Panc1 (cell line): ENCODE data around the gene UNC5B. TPM values are rescaled to one million over a fixed set of nuclear protein-coding genes. Genes with fewer than 3 reads are reported as not detected.

Experiments used
- ATAC-seq: fragments of 200-7000 bp; cut with Tn5 transposase; 2 replicates; pipeline ENCODE4 v1.9.1; 2020; ENCODE audit warnings: mild to moderate bottlenecking, moderate library complexity
- BruUV-seq: library from RNA; stranded (reverse); fragments of 400-500 nt; replicated peaks from 2 replicates; lab custom pipeline; 2021; lab: Mats Ljungman, UMichigan
- CTCF ChIA-PET: fragments of 300-600 bp; sonication (Branson Sonifier 250); formaldehyde crosslinking; loops from one replicate; lab custom pipeline; 2022; ENCODE audit warnings: antibody characterized with exemption; lab: Charles Lee
- POLR2A ChIA-PET: fragments of 300-600 bp; sonication (Branson Sonifier 250); formaldehyde crosslinking; loops from one replicate; lab custom pipeline; 2022; ENCODE audit warnings: antibody characterized with exemption; lab: Charles Lee
- DNase-seq: peaks from one replicate; pipeline ENCODE4 v3.0.0-alpha.2; 2010; ENCODE audit warnings: low read depth, low spot score
- H3K27ac ChIP-seq: 2 replicates; pipeline ENCODE4 v1.5.1; 2011; ENCODE audit warnings: mild to moderate bottlenecking, low read length, inconsistent platforms
- H3K27me3 ChIP-seq: fragments of 200-500 bp; sonication (Bioruptor generic); 2 replicates; pipeline ENCODE4 v1.6.0; 2014; ENCODE audit warnings: low read length, inconsistent platforms; ENCODE audit not compliant: control insufficient read depth, insufficient read depth
- H3K36me3 ChIP-seq: fragments of 200-500 bp; sonication (Bioruptor generic); 2 replicates; pipeline ENCODE4 v1.5.1; 2014; ENCODE audit warnings: inconsistent platforms, mild to moderate bottlenecking, low read length, moderate library complexity; ENCODE audit not compliant: control insufficient read depth, insufficient read depth
- H3K4me1 ChIP-seq: 2 replicates; pipeline ENCODE4 v1.5.1; 2011; ENCODE audit warnings: inconsistent platforms, mild to moderate bottlenecking, low read length, moderate library complexity; ENCODE audit not compliant: control insufficient read depth, insufficient read depth
- H3K4me3 ChIP-seq, 2 experiments: 2 replicates each; pipeline ENCODE4 v1.5.1; 2011 to 2012; ENCODE audit warnings: low read depth in 2 of 2, low read length in 2 of 2, mild to moderate bottlenecking in 2 of 2, inconsistent platforms in 1 of 2, moderate library complexity in 1 of 2
- H3K9me3 ChIP-seq: fragments of 200-500 bp; sonication (Bioruptor generic); 2 replicates; pipeline ENCODE4 v1.5.1; 2014; ENCODE audit warnings: low read depth, mild to moderate bottlenecking, inconsistent platforms, low read length, moderate library complexity; ENCODE audit not compliant: control insufficient read depth, insufficient read depth
- CTCF ChIP-seq: fragments of 450-650 bp; IDR thresholded peaks from 2 replicates; pipeline ENCODE4 v1.5.1; 2017; ENCODE audit warnings: mild to moderate bottlenecking
- POLR2AphosphoS5 ChIP-seq: IDR thresholded peaks from 2 replicates; pipeline ENCODE4 v1.6.1; 2012; ENCODE audit warnings: mild to moderate bottlenecking, low read depth, low read length, moderate library complexity
- REST ChIP-seq, 2 experiments: IDR thresholded peaks; 2 replicates each; pipeline ENCODE4 v1.6.1; 2011 to 2012; ENCODE audit warnings: low read depth in 2 of 2, control low read depth in 1 of 2, low read length in 1 of 2, mild to moderate bottlenecking in 1 of 2, moderate library complexity in 1 of 2; ENCODE audit not compliant: insufficient read depth in 1 of 2
- SIN3A ChIP-seq: IDR thresholded peaks from 2 replicates; pipeline ENCODE4 v1.6.1; 2012; ENCODE audit warnings: low read depth, mild to moderate bottlenecking, low read length, moderate library complexity, borderline replicate concordance; ENCODE audit not compliant: insufficient read depth
- TCF7L2 ChIP-seq: IDR thresholded peaks from 2 replicates; pipeline ENCODE4 v1.6.1; 2011; ENCODE audit warnings: mild to moderate bottlenecking, low read depth, low read length, inconsistent platforms
- in situ Hi-C: cut with HindIII; loops from 2 replicates; pipeline ENCODE4 v1.10.0; 2016; ENCODE audit warnings: low sequenced_read_pairs, low pct_unique_long_range_greater_than_20kb
- intact Hi-C: fragments of 100-400 bp; cut with micrococcal nuclease; formaldehyde crosslinking; loops from one replicate; pipeline ENCODE4 v1.10.0; 2022; ENCODE audit not compliant: unreplicated experiment
- total RNA-seq: library from RNA; stranded (reverse); gene quantifications from one replicate; pipeline ENCODE4 v1.2.1, GENCODE V29; 2021; ENCODE audit not compliant: unreplicated experiment

UNC5B gene
- total RNA-seq, 1 experiment from 2014 or later, result 1.1 TPM

- H3K9me3 ChIP-seq, result no peaks in the 10 kb centered on the region
- no peak for TF ChIP-seq TCF7L2
- no peak for TF ChIP-seq CTCF
- no peak for TF ChIP-seq REST (IDR thresholded peaks at IDR 0.05; ENCODE audit: insufficient read depth in 1 of 2, low read depth in 2 of 2, low read length in 1 of 2)
- TF ChIP-seq SIN3A, result no peak
- no peak for TF ChIP-seq POLR2AphosphoS5
- ChIA-PET POLR2A (no interaction called here), CTCF (interaction anchor here (3.4 kb wide), 1 partner anchor 10 kb away, joined by 9 read pairs; no protein-coding TSS in a partner anchor)
- intact Hi-C loops, result no loop called here
- H3K4me1 ChIP-seq, result peaks cover 5% of the 10 kb centered on the region
- no peak overlapping the region for H3K27ac ChIP-seq
- in situ Hi-C loops, result no loop called here
- DNase-seq (no peak), ATAC-seq (0 out of 2 replicates have a peak, but pooled peaks have one; percentile 36)
- H3K27me3 ChIP-seq, result no peaks in the 10 kb centered on the region
- no peaks in the 10 kb centered on the region for H3K36me3 ChIP-seq
- BruUV-seq, result no TSS peak
- no peak overlapping the region for H3K4me3 ChIP-seq
These were observed 47.6 kb downstream of the UNC5B start for GRCh38 chr10:71259815-71260501.

GRCh38 chr10:71260622-71261325 lies 48.4 kb downstream of the UNC5B start:
- no peak for TF ChIP-seq POLR2AphosphoS5
- no peak for TF ChIP-seq CTCF
- no peak for TF ChIP-seq SIN3A
- no peak for TF ChIP-seq TCF7L2
- TF ChIP-seq REST (IDR thresholded peaks at IDR 0.05; ENCODE audit: insufficient read depth in 1 of 2, low read depth in 2 of 2, low read length in 1 of 2), result no peak
- BruUV-seq, result no TSS peak
- no peaks in the 10 kb centered on the region for H3K9me3 ChIP-seq
- H3K36me3 ChIP-seq, result no peaks in the 10 kb centered on the region
- CTCF ChIA-PET, result interaction anchor here (0.6 to 3.4 kb wide), 2 partner anchors 9 to 361 kb away, joined by 4 to 9 read pairs; no protein-coding TSS in a partner anchor
- H3K27ac ChIP-seq, result no peak overlapping the region
- no peak overlapping the region for H3K4me3 ChIP-seq
- POLR2A ChIA-PET, result interaction anchor here (0.6 kb wide), 1 partner anchor 168 kb away, joined by 5 read pairs; no protein-coding TSS in a partner anchor
- intact Hi-C loops, result no loop called here
- in situ Hi-C loops, result no loop called here
- peaks cover 2% of the 10 kb centered on the region for H3K4me1 ChIP-seq
- ATAC-seq, result no peak
- DNase-seq, result no peak
- H3K27me3 ChIP-seq, result no peaks in the 10 kb centered on the region
